Testis (tissue), 2 donors: Measurements from ENCODE around the gene GTF2I.
"Not testable (repeated sequence)": the region's sequence is repeated elsewhere in the genome, so short reads cannot be mapped to it uniquely, and the experiment has no call there.

Experiments used
- CTCF ChIP-seq, 3 experiments: fragments of 450-650 bp in 2 of 3; fragments of 200-600 bp in 1 of 3; sonication (generic) in 1 of 3; IDR thresholded peaks; one replicate each; pipeline ENCODE4 v1.5.1; 2016 to 2019; ENCODE audit warnings: antibody characterized with exemption in 3 of 3, mild to moderate bottlenecking in 2 of 3, moderate library complexity in 1 of 3
- POLR2A ChIP-seq: fragments of 450-650 bp; IDR thresholded peaks from one replicate; pipeline ENCODE4 v1.6.1; 2017; ENCODE audit warnings: antibody characterized with exemption, mild to moderate bottlenecking, moderate library complexity

GRCh38 chr7:74797848-74798622 lies 140.5 kb downstream of the GTF2I start:
- not testable (repeated sequence) for TF ChIP-seq CTCF (IDR thresholded peaks at IDR 0.05); POLR2A
